Right forelimb (tissue), 1 donor: Measurements from ENCODE around the gene FIG4.
"Not testable (repeated sequence)": the region's sequence is repeated elsewhere in the genome, so short reads cannot be mapped to it uniquely, and the experiment has no call there.

Experiments used
- DNase-seq: peaks from one replicate; pipeline ENCODE4 v3.0.0-alpha.2; 2018

Gene FIG4

DNA sequence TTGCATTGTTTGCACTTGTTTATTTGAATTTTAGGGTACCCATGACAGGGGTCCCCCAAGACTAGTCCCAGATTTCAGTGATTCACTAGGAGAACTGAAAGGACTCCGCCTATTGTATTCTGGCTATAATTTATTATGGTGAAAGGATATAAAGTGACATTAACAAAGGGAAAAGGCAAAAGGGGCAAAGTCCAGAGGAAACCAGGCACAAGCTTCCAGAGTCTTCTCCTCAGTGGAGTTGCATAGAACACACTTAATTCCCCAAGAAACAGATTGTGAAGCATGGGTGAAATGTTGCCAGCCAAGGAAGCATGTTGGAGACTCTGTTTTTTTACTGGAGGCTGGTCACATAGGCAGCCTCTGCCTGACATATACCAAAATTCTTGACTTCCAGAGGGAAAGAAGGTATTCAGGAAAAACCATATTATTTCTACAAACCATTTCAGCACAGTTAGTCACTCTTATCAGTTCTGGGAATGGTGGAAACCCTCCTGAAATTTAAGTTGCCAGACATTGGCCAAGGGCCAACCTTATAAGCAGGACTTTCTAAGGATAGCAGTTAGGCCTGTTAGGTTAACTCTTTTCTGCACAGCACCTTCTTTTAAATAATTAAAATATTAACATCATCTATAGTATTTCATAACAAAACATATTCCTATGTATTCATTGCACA is 71.8 kb downstream of the FIG4 start:
- DNase-seq, result no peak

GRCh38 chr6:109766167-109766566 is 75.1 kb downstream of the FIG4 start:
- no peak for DNase-seq

- DNase-seq, result no peak
Measured at GRCh38 chr6:109767961-109768360, 76.9 kb downstream of the FIG4 start.

DNA sequence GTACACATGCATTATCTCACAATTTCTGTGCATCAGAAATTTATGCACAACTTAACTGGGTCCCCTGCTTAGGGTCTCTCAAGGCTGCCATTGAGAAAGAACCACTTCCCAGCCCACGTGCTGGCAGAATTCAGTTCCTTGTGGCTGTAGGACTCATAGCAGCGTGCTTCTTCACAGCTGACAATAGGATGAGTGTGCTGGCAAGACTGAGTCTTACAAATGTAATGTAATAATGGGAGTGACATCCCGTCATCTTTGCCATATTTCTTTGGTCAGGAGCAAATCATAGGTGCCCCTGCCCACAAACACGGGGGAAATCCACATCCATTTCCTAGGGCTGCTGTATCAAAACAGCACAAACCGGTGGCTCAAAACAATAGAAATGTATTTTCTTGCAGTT is 77.4 kb downstream of the FIG4 start:
- DNase-seq, result no peak

DNA sequence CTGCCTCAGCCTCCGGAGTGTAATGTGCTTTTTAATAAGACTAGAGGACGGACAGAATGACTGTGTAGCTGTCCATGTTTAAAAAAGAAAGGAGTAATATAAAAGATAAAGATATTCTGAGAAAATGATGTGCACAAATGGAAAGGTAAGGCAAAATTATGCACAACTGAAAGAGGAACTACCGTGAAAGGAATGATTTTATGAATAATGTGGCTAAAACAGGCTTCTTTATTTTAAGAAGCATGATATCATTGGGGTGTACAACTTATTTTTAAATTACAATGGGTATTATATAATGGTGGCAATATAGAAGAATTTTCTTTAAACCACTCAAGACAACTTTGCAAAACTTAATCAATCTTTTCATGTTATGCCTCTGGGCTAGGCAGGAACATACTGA is 78.1 kb downstream of the FIG4 start:
- no peak for DNase-seq

GRCh38 chr6:109770047-109770446 is 79.0 kb downstream of the FIG4 start:
- DNase-seq, result no peak

DNA sequence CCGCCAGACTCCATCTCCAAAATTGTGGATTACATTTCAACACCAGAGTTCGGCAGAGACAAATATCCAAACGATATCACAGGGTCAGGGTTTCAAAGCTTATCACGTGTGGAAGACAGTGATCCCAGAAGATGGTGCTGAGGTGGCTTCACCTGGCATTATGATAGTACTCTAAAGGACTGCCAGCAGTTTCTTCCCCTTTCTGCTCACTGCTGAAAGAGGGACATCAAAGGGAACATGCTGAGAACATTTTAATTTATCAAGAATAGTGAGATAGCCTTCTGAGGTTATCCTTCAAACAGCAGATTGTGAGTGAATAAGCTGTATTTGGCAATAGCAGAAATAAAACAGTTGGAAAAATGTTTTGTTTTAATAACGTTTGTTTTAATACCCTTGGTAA is 79.7 kb downstream of the FIG4 start:
- DNase-seq, result no peak

DNA sequence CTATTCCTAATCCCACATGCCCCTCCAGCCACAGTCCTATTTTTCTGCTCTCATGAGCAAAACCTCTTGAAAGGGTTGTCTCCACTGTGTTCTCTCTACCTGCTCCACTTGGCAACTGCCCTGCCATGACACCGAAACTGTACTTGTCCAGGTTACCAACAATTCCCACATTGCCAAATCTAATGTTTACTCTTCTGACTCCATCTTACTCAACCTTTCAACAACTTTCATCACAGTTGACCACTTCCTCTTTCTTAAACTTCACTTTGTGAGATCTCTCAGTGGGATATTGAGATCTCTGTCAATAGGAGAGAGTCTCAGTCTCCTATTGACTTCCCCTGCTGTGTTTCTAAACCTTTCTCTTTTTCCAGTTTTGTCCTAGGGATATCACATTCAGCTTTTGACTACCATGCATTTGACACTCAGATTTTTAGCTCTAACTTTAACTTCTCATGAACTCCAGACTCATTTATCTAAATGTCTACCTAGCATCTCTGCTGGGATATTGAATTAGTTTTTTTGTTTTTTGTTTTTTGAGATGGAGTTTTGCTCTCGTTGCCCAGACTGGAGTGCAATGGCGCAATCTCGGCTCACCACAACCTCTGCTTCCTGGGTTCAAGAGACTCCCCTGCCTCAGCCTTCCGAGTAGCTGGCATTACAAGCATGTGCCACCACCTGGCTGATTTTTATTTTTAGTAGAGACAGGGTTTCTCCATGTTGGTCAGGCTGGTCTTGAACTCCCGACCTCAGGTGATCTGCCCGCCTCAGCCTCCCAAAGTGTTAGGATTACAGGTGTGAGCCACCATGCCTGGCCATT is 81.1 kb downstream of the FIG4 start:
- not testable (repeated sequence) for DNase-seq

- DNase-seq, result no peak
Measured at GRCh38 chr6:109772883-109773431, 81.9 kb downstream of the FIG4 start.

DNA sequence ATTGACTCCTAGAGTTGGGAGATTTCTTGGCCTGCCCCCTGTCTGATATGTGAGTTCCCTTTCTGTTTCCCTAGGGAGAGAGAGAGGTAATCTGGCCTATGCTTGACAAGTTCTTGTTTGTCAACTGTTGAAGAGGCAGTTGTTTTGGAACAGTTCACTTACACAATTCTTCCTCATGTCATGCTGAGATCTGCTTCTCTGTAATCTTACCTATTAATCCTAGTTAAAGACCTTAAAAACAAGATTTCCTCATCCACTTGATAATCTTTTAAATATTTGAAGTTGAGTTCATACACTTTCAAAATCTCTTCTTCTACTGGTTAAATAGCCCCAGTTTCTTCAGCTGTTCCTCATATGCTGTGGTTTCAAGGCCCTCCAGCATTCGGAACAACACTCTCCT is 89.9 kb downstream of the FIG4 start:
- DNase-seq, result no peak

DNA sequence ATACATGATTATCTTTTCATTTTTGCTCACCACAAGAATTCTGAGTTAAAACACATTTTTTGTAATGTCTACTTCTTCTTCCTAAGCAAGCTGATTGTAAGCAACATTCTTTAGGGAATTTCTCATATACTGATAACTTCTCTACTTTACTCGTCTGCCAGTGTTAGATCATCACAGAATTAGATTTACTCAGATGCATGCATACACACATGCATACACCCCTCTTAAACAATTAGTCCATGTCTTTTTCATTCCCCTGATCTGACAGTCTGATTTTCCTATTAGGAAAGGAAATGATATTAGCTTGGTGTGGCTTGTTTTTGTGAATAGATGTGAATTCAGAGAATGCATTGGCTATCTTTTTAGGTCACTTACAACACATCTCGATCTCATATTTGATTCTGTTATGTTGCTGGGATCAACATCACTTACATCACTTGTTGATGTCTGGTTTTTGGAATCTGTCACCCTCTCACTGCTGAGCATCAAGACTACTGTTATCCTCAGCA is 91.4 kb downstream of the FIG4 start:
- no peak for DNase-seq

DNA sequence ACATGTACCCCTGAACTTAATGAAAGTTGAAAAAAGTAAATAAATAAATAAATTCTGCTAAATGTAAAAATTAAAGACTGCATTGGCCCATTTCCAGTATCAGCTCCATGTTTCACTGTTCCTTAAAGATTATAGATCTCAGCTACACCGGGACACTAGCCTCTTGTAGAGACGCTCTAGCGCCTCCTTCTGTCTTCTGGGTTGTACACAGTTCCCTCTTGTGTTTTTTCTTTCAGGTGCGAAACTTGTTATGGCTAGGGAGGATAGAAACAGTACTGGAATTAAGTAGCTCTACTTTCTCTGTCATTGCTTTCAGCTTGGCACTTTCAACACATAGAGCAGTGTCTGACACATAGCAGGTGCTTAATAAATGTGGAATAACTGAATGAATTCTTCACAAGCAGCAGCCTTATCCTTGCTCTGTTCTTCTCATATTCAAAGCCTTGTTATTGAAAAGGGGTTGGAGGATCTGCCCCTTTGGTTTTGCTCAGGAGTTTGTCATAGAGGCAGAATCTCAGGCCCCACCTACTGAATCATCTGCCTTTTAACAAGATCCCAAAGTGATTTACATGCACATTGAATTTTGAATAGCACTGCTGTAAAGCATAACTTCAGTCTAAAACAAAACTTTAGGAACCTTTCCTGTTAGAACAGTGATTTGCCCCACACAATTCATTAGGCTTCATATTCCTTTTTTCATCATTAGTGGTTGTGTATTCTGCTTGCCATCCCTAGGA is 92.3 kb downstream of the FIG4 start:
- no peak for DNase-seq

- no peak for DNase-seq
Measured at GRCh38 chr6:109787312-109787711, 96.2 kb downstream of the FIG4 start.

- no peak for DNase-seq
Measured at GRCh38 chr6:109788687-109789086, 97.6 kb downstream of the FIG4 start.

GRCh38 chr6:109790131-109790530 is 99.0 kb downstream of the FIG4 start:
- DNase-seq, result no peak

DNA sequence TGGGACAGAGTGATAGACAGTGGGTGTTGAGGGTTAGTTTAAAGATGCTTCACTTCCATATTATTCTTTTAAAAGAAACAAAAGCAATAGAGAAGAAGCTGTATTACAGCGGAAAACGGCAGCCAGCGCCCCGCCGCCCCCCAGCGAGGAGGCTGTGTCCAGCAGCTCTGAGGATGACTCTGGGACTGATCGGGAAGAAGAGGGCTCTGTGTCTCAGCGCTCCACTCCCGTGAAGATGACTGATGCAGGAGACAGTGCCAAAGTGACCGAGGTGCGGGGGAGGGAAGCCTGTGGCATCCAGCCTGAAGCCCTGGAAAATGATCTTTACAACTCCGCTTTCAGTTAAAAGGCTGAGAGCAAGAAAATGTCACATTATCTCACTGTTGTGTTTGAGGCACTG is 100.2 kb downstream of the FIG4 start:
- no peak for DNase-seq

- DNase-seq, result no peak
Measured at GRCh38 chr6:109793021-109793420, 101.9 kb downstream of the FIG4 start.

DNA sequence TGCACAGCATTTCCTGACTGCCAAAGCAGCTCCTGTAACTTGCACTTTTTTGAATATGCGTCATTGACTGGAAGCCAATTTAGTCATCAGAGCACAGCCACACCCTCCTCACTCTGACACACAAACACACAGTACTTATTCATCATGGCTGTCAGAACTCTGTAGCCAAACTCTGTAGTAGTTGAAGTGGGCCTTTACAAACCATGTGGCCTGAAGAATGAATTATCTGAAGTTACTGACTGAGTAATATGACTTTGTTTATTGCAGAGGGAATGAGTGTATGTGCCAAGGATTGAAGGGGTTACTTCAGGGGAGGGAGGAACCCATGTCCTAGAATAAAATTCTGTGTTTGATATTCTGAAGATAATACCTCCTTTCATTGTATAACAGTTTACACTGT is 102.7 kb downstream of the FIG4 start:
- DNase-seq, result no peak

- DNase-seq, result no peak
Measured at GRCh38 chr6:109794201-109794923, 103.3 kb downstream of the FIG4 start.

GRCh38 chr6:109795994-109796555 is 105.0 kb downstream of the FIG4 start:
- DNase-seq, result no peak

GRCh38 chr6:109799129-109799528 is 108.0 kb downstream of the FIG4 start:
- no peak for DNase-seq

DNA sequence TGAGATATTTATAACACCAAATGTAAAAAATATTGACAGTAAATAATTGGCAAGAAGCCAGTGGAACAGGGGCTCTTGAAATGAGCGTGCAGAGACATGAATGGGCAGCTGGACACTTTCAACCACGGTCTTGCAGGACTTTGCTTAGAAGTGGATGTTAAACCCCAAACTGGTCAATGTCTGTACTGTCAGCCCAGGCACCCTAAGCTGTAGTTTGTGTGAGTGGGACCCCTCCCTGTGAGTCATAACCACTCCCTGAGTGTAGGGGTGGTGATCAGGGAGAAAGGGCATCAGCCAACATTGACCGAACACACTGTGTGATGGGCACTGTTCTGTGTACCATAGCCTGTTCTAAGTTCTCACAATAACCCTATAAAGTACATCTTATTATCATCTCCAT is 108.6 kb downstream of the FIG4 start:
- DNase-seq, result no peak
